ELR (cell line): ENCODE data around the gene PARD3B.
"Not testable (repeated sequence)": the region's sequence is repeated elsewhere in the genome, so short reads cannot be mapped to it uniquely, and the experiment has no call there.

Experiments used
- DNase-seq: peaks from one replicate; pipeline ENCODE4 v3.0.0-alpha.2; 2015; ENCODE audit warnings: low read depth

Gene PARD3B

DNA sequence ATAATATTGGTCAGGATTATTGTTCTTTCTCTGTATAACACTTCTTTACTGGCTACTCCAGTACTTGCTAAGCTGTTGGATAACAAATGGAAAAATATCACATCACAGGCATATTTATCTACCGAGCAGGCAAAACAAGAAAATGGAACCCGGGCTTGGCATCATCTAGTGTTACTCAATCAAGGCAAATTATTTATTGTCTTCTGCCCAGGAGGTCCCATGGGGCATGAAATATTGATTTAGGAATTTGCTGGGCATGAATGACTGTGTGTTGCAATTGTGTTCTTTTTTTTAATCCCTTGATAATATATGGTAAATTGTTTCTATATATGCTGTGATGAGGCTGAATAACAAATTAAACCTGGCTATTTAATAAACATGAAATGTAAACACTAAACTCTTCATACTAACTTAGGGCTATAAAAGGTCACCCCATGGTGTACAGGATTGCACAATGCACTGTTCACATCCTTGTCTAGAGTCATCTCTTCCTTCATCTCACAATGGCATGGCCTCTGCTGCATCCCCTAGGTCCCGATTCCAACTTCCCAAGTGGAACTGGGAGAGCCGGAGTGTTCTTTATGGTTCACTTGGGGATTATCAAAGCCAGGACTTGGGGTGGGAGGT lies 2.2 kb upstream of the PARD3B start:
- DNase-seq = no peak

- DNase-seq = no peak
These were observed 823 bp downstream of the PARD3B start for GRCh38 chr2:204545861-204546735.

GRCh38 chr2:204550751-204551511 lies 5.7 kb downstream of the PARD3B start:
- DNase-seq = peak; percentile 64

DNA sequence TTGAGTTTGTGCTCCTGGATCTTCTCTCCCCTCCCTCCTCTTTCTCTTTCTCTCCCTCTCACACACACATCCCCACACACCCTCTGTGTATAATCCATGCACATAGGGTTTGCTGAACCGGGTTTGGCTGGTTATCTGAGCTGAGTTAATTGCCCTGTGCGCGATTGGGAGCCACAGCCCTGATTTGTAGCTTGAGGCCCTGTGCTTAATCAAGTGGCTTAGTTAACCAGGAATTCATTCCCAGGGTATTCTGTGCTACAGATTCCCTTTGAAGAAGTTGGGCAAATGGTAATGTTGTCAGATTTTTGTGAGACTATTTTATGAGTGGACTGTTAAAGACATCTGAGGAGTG lies 6.2 kb downstream of the PARD3B start:
- no peak for DNase-seq

DNA sequence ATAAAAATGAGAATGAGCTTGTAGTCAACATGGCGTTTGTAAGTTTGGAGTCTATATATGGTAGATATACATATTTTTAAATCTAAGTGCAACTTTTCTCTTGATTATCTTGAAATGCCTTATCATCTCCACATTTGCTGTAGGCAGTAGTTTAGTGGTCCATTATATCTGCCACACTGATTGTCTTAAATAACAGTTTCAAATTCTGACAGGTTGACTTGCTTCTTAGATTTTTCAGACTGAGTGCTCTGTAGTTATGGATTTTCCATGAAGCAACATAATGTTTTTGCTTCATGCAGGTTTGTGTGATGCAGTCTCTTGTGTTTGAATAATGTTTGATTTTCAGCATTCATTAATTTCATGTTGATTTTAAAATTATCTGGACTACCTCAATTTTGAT lies 12.3 kb downstream of the PARD3B start:
- DNase-seq = no peak

- DNase-seq = not testable (repeated sequence)
These were observed 14.1 kb downstream of the PARD3B start for GRCh38 chr2:204559358-204559757.

DNA sequence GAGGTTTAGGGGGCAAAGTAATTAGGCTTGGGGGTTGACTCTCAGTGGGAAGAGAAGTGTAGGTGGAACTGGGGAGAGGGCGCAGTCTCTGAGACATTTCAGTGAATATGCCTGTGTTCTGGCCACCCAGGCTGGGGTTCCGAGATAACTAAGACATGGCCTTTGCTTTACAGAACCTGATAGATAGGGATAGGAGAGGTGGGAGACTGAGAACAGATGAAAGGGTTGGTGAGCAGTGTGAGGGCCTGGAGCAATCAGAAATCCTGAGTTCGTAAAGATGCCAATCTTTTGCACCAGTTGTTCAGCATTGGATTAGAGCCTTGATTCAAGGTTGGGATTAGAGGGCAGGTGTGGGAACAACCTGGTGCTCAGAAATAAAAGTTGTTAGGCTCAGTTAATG lies 15.6 kb downstream of the PARD3B start:
- no peak for DNase-seq

GRCh38 chr2:204561771-204562170 lies 16.5 kb downstream of the PARD3B start:
- DNase-seq = no peak

DNA sequence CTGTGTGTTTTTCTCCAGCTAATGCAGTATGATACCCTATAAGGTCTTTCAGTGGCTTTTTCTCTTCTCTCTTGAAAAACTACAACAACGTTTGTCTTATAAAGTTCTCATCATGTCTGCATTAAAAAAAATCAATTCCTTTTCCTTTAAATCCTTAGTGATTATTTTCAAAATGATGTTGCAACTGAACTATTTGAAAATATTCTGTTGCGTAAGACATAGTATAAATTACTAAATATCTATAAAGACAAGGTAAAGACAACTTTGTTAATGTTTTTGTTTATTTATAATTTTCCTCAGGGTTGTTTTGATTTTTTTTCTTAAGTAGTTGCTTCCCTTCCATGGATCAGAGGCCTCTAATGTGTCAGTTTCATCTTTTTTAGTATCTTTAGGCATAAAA lies 21.2 kb downstream of the PARD3B start:
- no peak for DNase-seq

- no peak for DNase-seq
These were observed 25.1 kb downstream of the PARD3B start for GRCh38 chr2:204570421-204570820.

DNA sequence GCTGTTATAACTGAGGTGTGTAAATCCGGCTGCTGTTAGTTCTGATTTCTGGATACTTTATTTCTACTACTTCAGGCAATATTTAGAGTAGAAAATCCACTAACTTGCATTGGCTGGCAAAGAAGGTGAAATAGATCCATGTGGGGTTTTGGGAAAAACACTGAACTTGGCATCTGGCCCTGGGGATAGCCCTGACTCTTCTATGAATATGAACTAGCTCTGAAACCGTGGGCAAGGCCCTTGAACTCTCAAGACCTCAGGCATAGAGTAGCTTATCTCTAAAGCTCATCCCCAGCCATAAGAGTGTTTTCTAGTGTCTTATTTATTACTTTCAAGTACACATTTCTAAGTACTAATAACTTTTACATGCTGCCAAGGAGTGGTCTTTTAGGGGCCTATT lies 25.8 kb downstream of the PARD3B start:
- no peak for DNase-seq

DNA sequence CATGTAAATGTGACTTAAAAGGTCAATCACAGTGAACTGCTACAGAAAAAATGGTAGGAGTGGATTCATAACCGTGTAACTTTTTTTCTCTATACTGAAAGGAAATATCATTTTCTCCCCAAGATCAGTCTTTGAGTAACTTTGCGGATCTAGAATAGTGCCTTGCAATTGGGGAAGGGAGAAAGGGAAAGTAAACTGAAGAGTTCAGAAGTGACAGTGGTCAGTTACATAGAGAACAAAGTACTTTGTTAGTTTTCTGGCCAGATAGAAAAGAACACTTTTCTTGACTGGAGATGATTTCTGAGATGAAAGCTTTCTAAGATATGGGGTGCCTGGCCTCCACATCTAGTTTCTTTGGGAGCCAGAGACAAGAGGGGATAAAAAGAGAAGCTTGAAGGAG lies 26.6 kb downstream of the PARD3B start:
- DNase-seq = no peak

- DNase-seq = no peak
These were observed 27.9 kb downstream of the PARD3B start for GRCh38 chr2:204573221-204573620.

DNA sequence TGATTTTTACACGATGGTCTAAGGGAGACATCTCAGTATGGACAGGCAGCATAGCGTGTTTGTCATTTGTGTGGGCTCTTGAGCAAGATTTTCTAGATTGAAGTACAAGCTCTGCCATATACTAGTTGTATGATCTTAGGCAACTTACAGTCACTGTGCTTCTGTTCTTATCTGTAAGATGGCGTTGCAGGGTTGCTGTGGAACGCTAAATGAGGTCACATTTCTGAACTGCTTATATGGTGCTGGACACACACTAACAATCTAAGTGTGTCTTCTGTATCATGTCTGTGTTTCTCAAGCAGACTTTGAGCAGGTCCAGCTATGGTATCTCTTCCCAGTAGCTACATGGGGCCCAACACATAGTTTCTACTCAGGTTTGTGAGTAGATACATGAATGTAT lies 29.2 kb downstream of the PARD3B start:
- DNase-seq = no peak

- DNase-seq = no peak
These were observed 30.2 kb downstream of the PARD3B start for GRCh38 chr2:204575463-204575862.

- no peak for DNase-seq
These were observed 31.2 kb downstream of the PARD3B start for GRCh38 chr2:204576362-204576979.

DNA sequence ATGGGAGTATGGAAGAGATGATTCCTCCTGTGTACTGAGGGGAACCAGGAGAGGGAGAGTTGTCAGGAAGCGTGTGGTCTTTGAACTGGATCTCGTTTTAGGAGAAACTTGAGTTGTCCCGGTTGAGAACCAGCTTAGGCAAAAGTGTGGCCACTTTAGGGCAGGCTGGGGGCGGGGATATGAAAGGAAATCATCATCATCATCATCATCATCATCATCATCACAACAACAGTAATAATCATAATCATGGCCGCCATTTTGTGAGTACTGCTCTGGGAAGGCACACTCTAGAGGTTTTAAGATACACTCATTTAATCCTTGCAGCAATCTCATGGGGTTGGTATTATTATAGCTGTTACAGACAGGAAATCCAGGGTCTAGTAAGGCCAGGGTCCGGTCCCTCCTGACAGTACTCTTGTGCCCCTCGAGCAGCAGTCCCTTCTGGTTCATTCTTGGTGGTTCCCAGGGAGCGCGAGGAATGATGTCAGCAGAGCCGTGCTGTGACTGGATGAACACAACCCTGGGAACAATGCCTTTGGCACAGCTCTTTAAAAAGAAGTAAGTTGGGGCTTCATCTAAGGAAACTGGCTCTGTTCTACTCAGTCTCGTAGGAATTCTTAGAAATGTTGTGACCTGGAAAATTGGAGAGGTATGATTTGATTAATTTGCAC lies 33.8 kb downstream of the PARD3B start:
- DNase-seq = no peak

GRCh38 chr2:204581946-204582345 lies 36.7 kb downstream of the PARD3B start:
- no peak for DNase-seq

DNA sequence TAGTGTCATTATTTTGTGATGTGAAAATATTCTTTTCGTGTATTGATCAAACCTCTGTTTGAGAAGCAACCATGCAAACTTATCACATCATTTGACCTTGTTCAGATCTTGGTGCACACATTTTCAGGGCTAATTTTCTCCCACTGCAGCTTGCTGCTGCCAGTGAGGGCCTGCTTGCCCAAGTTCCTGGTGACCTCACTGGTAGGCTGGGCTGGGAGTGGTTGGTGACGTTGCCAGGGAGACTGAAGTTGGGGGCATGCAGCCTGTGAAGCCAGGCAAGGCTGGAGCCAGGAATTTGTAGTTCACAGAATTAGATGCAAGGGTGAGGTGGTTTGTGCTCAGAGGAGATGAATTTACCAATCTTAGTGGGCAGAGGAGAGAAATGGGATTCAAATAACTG lies 38.5 kb downstream of the PARD3B start:
- DNase-seq = no peak

GRCh38 chr2:204585930-204586329 lies 40.7 kb downstream of the PARD3B start:
- no peak for DNase-seq

DNA sequence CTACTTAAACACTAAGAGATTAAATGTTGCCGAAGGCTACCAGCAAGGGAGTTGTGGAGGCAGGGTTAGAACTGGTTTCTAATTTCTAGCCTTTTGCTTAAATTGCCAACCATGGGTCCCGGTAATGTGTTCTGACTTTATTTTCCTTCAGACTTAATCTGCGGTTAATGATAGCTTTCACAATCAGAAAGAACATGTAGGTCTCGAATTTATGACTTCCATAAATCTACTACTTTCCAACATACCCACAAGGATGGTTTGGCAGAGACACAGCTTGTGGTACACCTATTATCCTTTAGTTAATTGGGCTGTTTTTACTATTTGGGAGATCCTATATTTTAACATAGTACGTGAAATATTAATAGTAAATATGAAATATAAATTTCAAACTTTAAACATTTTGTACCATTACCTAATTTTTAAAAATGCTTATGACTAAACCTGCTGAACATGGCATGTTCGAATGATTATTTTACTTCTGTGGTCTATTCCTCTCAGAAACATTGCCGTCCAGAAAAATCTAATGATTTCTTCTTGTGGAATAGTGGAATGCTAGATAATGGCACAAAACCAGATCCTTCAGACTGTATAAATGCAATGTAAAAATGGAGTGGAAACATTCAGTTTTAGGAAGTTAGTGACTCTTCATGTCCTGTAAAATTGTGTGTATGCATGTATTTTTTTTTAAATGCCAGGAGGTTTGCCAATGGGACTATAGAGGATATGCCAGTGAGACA lies 41.3 kb downstream of the PARD3B start:
- no peak for DNase-seq
